Subcutaneous abdominal adipose tissue (tissue), 5 donors: ENCODE measurements around the gene CHST13.

Source experiments
- H3K27ac ChIP-seq: one replicate; pipeline ENCODE4 v1.7.0; 2013; ENCODE audit warnings: low read depth, mild to moderate bottlenecking, inconsistent platforms, low read length, moderate library complexity
- H3K27me3 ChIP-seq, 5 donors: one replicate each; pipeline ENCODE4 v1.7.0; 2013; ENCODE audit warnings: low read length in 5 of 5, inconsistent platforms in 1 of 5; ENCODE audit not compliant: control insufficient read depth in 5 of 5, insufficient read depth in 4 of 5
- H3K36me3 ChIP-seq, 5 donors: one replicate each; pipeline ENCODE4 v1.7.0; 2013; ENCODE audit warnings: low read length in 5 of 5; ENCODE audit not compliant: control insufficient read depth in 5 of 5, insufficient read depth in 5 of 5
- H3K4me1 ChIP-seq, 5 donors: one replicate each; pipeline ENCODE4 v1.7.0; 2013; ENCODE audit warnings: low read length in 5 of 5, mild to moderate bottlenecking in 3 of 5, moderate library complexity in 1 of 5; ENCODE audit not compliant: control insufficient read depth in 5 of 5, insufficient read depth in 5 of 5
- H3K4me3 ChIP-seq, 5 donors: one replicate each; pipeline ENCODE4 v1.7.0; 2013; ENCODE audit warnings: low read length in 5 of 5, low read depth in 1 of 5
- H3K9ac ChIP-seq, 5 donors: one replicate each; pipeline ENCODE4 v1.7.0; 2013; ENCODE audit warnings: low read length in 5 of 5, mild to moderate bottlenecking in 4 of 5, moderate library complexity in 3 of 5
- H3K9me3 ChIP-seq, 5 donors: one replicate each; pipeline ENCODE4 v1.7.0; 2013; ENCODE audit warnings: low read length in 5 of 5; ENCODE audit not compliant: control insufficient read depth in 5 of 5
- donor health status: healthy.
- donor health status: healthy.
- donor health status: healthy.
- donor health status: healthy.
- donor health status: healthy.

CHST13 gene

GRCh38 chr3:126495786-126496185, 28.2 kb upstream of the CHST13 start:
- no peaks in the 10 kb centered on the region for H3K9me3 ChIP-seq
- no peak overlapping the region for H3K4me3 ChIP-seq
- no peak overlapping the region for H3K27ac ChIP-seq
- peaks cover 0 to 3% (median 0%) of the 10 kb centered on the region in 5 donors for H3K27me3 ChIP-seq
- H3K36me3 ChIP-seq = no peaks in the 10 kb centered on the region
- peaks cover 0 to 2% (median 0%) of the 10 kb centered on the region in 5 donors for H3K4me1 ChIP-seq
- H3K9ac ChIP-seq = no peak overlapping the region

- Histone ChIP-seq H3K4me1 (peaks cover 0 to 3% (median 0%) of the 10 kb centered on the region in 5 donors), H3K9ac (no peak overlapping the region), H3K36me3 (no peaks in the 10 kb centered on the region), H3K9me3 (no peaks in the 10 kb centered on the region), H3K4me3 (no peak overlapping the region), H3K27ac (no peak overlapping the region), H3K27me3 (peaks cover 0 to 3% (median 0%) of the 10 kb centered on the region in 5 donors)
Observed at GRCh38 chr3:126496894-126497850, 26.8 kb upstream of the CHST13 start.

GRCh38 chr3:126497956-126498355, 26.0 kb upstream of the CHST13 start:
- H3K9me3 ChIP-seq = no peaks in the 10 kb centered on the region
- no peak overlapping the region for H3K4me3 ChIP-seq
- H3K27ac ChIP-seq = no peak overlapping the region
- H3K36me3 ChIP-seq = no peaks in the 10 kb centered on the region
- H3K9ac ChIP-seq = no peak overlapping the region
- H3K4me1 ChIP-seq = peaks cover 0 to 3% (median 0%) of the 10 kb centered on the region in 5 donors
- peaks cover 0 to 3% (median 0%) of the 10 kb centered on the region in 5 donors for H3K27me3 ChIP-seq

- Histone ChIP-seq H3K36me3 (no peaks in the 10 kb centered on the region), H3K9ac (no peak overlapping the region), H3K9me3 (no peaks in the 10 kb centered on the region), H3K27ac (no peak overlapping the region), H3K4me1 (peaks cover 0 to 3% (median 0%) of the 10 kb centered on the region in 5 donors), H3K27me3 (peaks cover 0 to 3% (median 0%) of the 10 kb centered on the region in 5 donors), H3K4me3 (no peak overlapping the region)
Observed at GRCh38 chr3:126498461-126498860, 25.5 kb upstream of the CHST13 start.

GRCh38 chr3:126498929-126499328, 25.0 kb upstream of the CHST13 start:
- H3K9ac ChIP-seq = no peak overlapping the region
- peaks cover 0 to 3% (median 2%) of the 10 kb centered on the region in 5 donors for H3K27me3 ChIP-seq
- no peak overlapping the region for H3K27ac ChIP-seq
- no peaks in the 10 kb centered on the region for H3K9me3 ChIP-seq
- H3K36me3 ChIP-seq = no peaks in the 10 kb centered on the region
- H3K4me1 ChIP-seq = peaks cover 0 to 3% (median 0%) of the 10 kb centered on the region in 5 donors
- no peak overlapping the region for H3K4me3 ChIP-seq

- H3K9me3 ChIP-seq = no peaks in the 10 kb centered on the region
- peaks cover 0 to 3% (median 0%) of the 10 kb centered on the region in 5 donors for H3K4me1 ChIP-seq
- H3K27me3 ChIP-seq = peaks cover 0 to 7% (median 5%) of the 10 kb centered on the region in 5 donors
- no peak overlapping the region for H3K27ac ChIP-seq
- H3K36me3 ChIP-seq = no peaks in the 10 kb centered on the region
- H3K9ac ChIP-seq = no peak overlapping the region
- H3K4me3 ChIP-seq = no peak overlapping the region
Observed at GRCh38 chr3:126499401-126499800, 24.6 kb upstream of the CHST13 start.

- Histone ChIP-seq H3K27ac (no peak overlapping the region), H3K36me3 (no peaks in the 10 kb centered on the region), H3K27me3 (peaks cover 0 to 9% (median 7%) of the 10 kb centered on the region in 5 donors), H3K9me3 (no peaks in the 10 kb centered on the region), H3K9ac (no peak overlapping the region), H3K4me1 (peaks cover 0 to 3% (median 0%) of the 10 kb centered on the region in 5 donors), H3K4me3 (no peak overlapping the region)
Observed at GRCh38 chr3:126500016-126500415, 23.9 kb upstream of the CHST13 start.

- H3K27me3 ChIP-seq = peaks cover 0 to 14% (median 7%) of the 10 kb centered on the region in 5 donors
- no peak overlapping the region for H3K9ac ChIP-seq
- peaks cover 0 to 3% (median 0%) of the 10 kb centered on the region in 5 donors for H3K4me1 ChIP-seq
- H3K36me3 ChIP-seq = no peaks in the 10 kb centered on the region
- H3K4me3 ChIP-seq = no peak overlapping the region
- H3K9me3 ChIP-seq = no peaks in the 10 kb centered on the region
- H3K27ac ChIP-seq = no peak overlapping the region
Observed at GRCh38 chr3:126501054-126501453, 22.9 kb upstream of the CHST13 start.

GRCh38 chr3:126501736-126502135, 22.2 kb upstream of the CHST13 start:
- H3K36me3 ChIP-seq = no peaks in the 10 kb centered on the region
- H3K4me1 ChIP-seq = peaks cover 0 to 3% (median 0%) of the 10 kb centered on the region in 5 donors
- H3K9ac ChIP-seq = no peak overlapping the region
- H3K27ac ChIP-seq = no peak overlapping the region
- peaks cover 0 to 14% (median 7%) of the 10 kb centered on the region in 5 donors for H3K27me3 ChIP-seq
- H3K4me3 ChIP-seq = no peak overlapping the region
- no peaks in the 10 kb centered on the region for H3K9me3 ChIP-seq

GRCh38 chr3:126502656-126503055, 21.3 kb upstream of the CHST13 start:
- Histone ChIP-seq H3K4me1 (peaks cover 0 to 3% (median 0%) of the 10 kb centered on the region in 5 donors), H3K9me3 (no peaks in the 10 kb centered on the region), H3K27ac (no peak overlapping the region), H3K36me3 (no peaks in the 10 kb centered on the region), H3K9ac (no peak overlapping the region), H3K27me3 (peaks cover 0 to 14% (median 7%) of the 10 kb centered on the region in 5 donors), H3K4me3 (no peak overlapping the region)
